Activated CD4-positive, alpha-beta T cell treated with anti-CD3 and anti-CD28 coated beads, Interleukin-2, amount 50 U/mL, for 48 hours (primary cell): ENCODE results near the gene INPP1.
"Not testable (repeated sequence)": the region's sequence is repeated elsewhere in the genome, so short reads cannot be mapped to it uniquely, and the experiment has no call there.

ENCODE experiments used
- DNase-seq, 2 experiments: peaks; one replicate each; pipeline ENCODE4 v3.0.0-alpha.2; 2020

Gene INPP1

GRCh38 chr2:190343536-190344275 is at the start of gene INPP1:
Gene INPP1, plus strand, starts transcription at chr2:190343589. Its CDS starts 16,514 bp downstream, at chr2:190360103.
- DNase-seq, result peak; percentile 49 to 58

- DNase-seq, result not testable (repeated sequence)
These were observed 45.5 kb upstream of the INPP1 start for GRCh38 chr2:190297880-190298279.

- DNase-seq, result no peak
These were observed 42.4 kb upstream of the INPP1 start for GRCh38 chr2:190301032-190301431.

- DNase-seq, result no peak
These were observed 41.3 kb upstream of the INPP1 start for GRCh38 chr2:190302052-190302451.

- no peak for DNase-seq
These were observed 39.7 kb upstream of the INPP1 start for GRCh38 chr2:190303647-190304046.

- no peak for DNase-seq
These were observed 39.0 kb upstream of the INPP1 start for GRCh38 chr2:190304404-190304803.

- no peak for DNase-seq
These were observed 35.4 kb upstream of the INPP1 start for GRCh38 chr2:190308031-190308430.

- no peak for DNase-seq
These were observed 31.3 kb upstream of the INPP1 start for GRCh38 chr2:190311893-190312634.

- DNase-seq, result not testable (repeated sequence)
These were observed 30.8 kb upstream of the INPP1 start for GRCh38 chr2:190312635-190313025.

- DNase-seq, result no peak
These were observed 29.5 kb upstream of the INPP1 start for GRCh38 chr2:190313880-190314279.

- no peak for DNase-seq
These were observed 28.1 kb upstream of the INPP1 start for GRCh38 chr2:190315273-190315672.

GRCh38 chr2:190318514-190318913 is 24.9 kb upstream of the INPP1 start:
- no peak for DNase-seq

- DNase-seq, result no peak
These were observed 24.3 kb upstream of the INPP1 start for GRCh38 chr2:190318931-190319554.

GRCh38 chr2:190319555-190320498 is 23.6 kb upstream of the INPP1 start, which contains the start of gene HIBCH:
Gene HIBCH, minus strand, starts transcription at chr2:190319826. Its CDS starts 76 bp downstream, at chr2:190319750.
- DNase-seq, result peak; percentile 95 to 97

GRCh38 chr2:190320696-190321095 is 22.7 kb upstream of the INPP1 start:
- peak; percentile 31 to 54 for DNase-seq

GRCh38 chr2:190323406-190323805 is 20.0 kb upstream of the INPP1 start:
- no peak for DNase-seq

GRCh38 chr2:190325588-190325987 is 17.8 kb upstream of the INPP1 start:
- DNase-seq, result no peak

GRCh38 chr2:190327867-190328572 is 15.4 kb upstream of the INPP1 start:
- DNase-seq, result no peak

- DNase-seq, result no peak
These were observed 14.7 kb upstream of the INPP1 start for GRCh38 chr2:190328573-190329147.

- DNase-seq, result no peak
These were observed 10.0 kb upstream of the INPP1 start for GRCh38 chr2:190333395-190333794.

- DNase-seq, result no peak
These were observed 9.5 kb upstream of the INPP1 start for GRCh38 chr2:190333928-190334327.
